ENCODE data around the gene SNX10. TPM values are rescaled to one million over a fixed set of nuclear protein-coding genes. Genes with fewer than 3 reads are reported as not detected.

The SNX10 gene
- total RNA-seq, 1 experiment from 2014 or later = 9.4 TPM

DNA sequence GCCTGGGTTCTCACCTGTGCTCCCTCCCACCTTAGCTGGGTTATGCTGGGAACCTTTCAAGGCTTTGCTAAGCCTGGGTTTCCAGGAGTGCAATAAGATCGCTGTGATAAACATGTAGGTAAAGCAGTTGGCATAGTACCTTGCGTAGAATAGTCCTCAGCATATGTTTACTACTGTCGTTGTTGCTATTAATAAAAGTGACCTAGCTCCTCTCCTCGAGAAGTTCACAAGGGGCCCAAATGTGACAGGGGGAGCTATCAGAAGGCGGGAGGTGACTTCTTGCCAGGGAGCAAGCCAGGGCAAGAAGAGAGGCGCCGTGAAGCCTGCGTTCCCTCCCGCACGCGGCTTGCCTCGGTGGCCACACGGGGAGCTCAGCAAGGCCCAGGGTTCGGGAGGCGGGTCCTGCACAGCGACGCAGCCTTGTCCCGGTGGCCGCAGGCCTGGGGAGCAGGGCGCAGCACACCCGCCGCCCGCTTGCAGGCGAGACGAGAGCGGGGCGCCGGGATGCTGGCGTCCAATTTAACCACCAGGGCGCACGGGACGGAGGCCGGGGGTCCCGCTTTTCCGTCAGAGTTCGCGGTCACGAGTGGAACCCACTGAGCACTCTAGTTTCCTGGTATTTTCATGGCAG lies 106.2 kb downstream of the SNX10 start:
- no peak overlapping the region for H3K23ac ChIP-seq (ENCODE audit: insufficient read length, low read depth, low read length)
- H3K14ac ChIP-seq (ENCODE audit: insufficient read depth, low read length) = peak overlapping the region; percentile 31; the same call in 1 of the 2 replicates
- H3K9ac ChIP-seq (ENCODE audit: extremely low read depth, insufficient read length, low read length) = no peak overlapping the region
- no peaks in the 10 kb centered on the region for H3K4me1 ChIP-seq (ENCODE audit: insufficient read depth, low read length)
- H2BK12ac ChIP-seq (ENCODE audit: insufficient read length, low read depth, low read length) = no peak overlapping the region
- peaks cover 10% of the 10 kb centered on the region for H3K23me2 ChIP-seq (ENCODE audit: insufficient read length, low read depth, low read length, poor library complexity, severe bottlenecking)
- no peak overlapping the region for H3T11ph ChIP-seq (ENCODE audit: low read length)
- no peak overlapping the region for H2AFZ ChIP-seq (ENCODE audit: low read length)
- no peaks in the 10 kb centered on the region for H3K9me3 ChIP-seq (ENCODE audit: control insufficient read depth, low read depth, low read length)
- TF ChIP-seq, protein P1, sequence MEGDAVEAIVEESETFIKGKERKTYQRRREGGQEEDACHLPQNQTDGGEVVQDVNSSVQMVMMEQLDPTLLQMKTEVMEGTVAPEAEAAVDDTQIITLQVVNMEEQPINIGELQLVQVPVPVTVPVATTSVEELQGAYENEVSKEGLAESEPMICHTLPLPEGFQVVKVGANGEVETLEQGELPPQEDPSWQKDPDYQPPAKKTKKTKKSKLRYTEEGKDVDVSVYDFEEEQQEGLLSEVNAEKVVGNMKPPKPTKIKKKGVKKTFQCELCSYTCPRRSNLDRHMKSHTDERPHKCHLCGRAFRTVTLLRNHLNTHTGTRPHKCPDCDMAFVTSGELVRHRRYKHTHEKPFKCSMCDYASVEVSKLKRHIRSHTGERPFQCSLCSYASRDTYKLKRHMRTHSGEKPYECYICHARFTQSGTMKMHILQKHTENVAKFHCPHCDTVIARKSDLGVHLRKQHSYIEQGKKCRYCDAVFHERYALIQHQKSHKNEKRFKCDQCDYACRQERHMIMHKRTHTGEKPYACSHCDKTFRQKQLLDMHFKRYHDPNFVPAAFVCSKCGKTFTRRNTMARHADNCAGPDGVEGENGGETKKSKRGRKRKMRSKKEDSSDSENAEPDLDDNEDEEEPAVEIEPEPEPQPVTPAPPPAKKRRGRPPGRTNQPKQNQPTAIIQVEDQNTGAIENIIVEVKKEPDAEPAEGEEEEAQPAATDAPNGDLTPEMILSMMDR (conservative IDR thresholded peaks at IDR 0.05) = peak; percentile 35; the same call in 1 of the 3 replicates
- H3K36me3 Mint-ChIP-seq (ENCODE audit: insufficient read depth in 1 of 3, low read depth in 3 of 3) = no peaks in the 10 kb centered on the region
- no peak overlapping the region for H4K5ac ChIP-seq (ENCODE audit: insufficient read length, low read depth, low read length)
- peak overlapping the region; percentile 74 to 91 for H3K4me3 Mint-ChIP-seq
- H3K79me1 ChIP-seq (ENCODE audit: insufficient read depth, low read depth, low read length, poor library complexity, severe bottlenecking) = no peaks in the 10 kb centered on the region
- H3K56ac ChIP-seq (ENCODE audit: insufficient read length, low read depth, low read length) = no peak overlapping the region
- H2BK5ac ChIP-seq (ENCODE audit: insufficient read length, low read length) = no peak overlapping the region
- H3K27ac ChIP-seq (ENCODE audit: insufficient read length, low read depth, low read length) = no peak overlapping the region
- H3K27me3 Mint-ChIP-seq (ENCODE audit: low read depth) = peaks cover 12% of the 10 kb centered on the region
- H2BK120ac ChIP-seq (ENCODE audit: low read depth, low read length, poor library complexity, severe bottlenecking) = no peak overlapping the region
- no peaks in the 10 kb centered on the region for H3K79me2 ChIP-seq (ENCODE audit: insufficient read depth, low read length)
- H2BK20ac ChIP-seq (ENCODE audit: low read depth, low read length, poor library complexity, severe bottlenecking) = no peak overlapping the region
- peak overlapping the region; percentile 79 for H3K4me2 ChIP-seq (ENCODE audit: insufficient read depth, insufficient read length, low read length)
- WGBS (ENCODE audit: extremely low coverage, insufficient read length, low lambda C conversion rate) = no CpG with 5 or more reads among the region's 38 CpGs
- no peak overlapping the region for H2AK5ac ChIP-seq (ENCODE audit: insufficient read length, low read length)
- no peak overlapping the region for H3K4ac ChIP-seq (ENCODE audit: low read depth, low read length)
- H4K20me1 ChIP-seq (ENCODE audit: control insufficient read depth, insufficient read depth, insufficient read length) = no peaks in the 10 kb centered on the region
- no peaks in the 10 kb centered on the region for H3K27me3 ChIP-seq (ENCODE audit: insufficient read depth, low read length)
- H4K8ac ChIP-seq (replicated peaks; ENCODE audit: insufficient read length, low read depth, low read length) = no peak overlapping the region
- no peak overlapping the region for H3K18ac ChIP-seq (ENCODE audit: insufficient read length, low read depth, low read length)
- no peak overlapping the region for H4K91ac ChIP-seq (ENCODE audit: insufficient read length, low read depth, low read length)
- H3K27ac Mint-ChIP-seq = no peak overlapping the region
- peak; percentile 73 for DNase-seq
- H2BK15ac ChIP-seq (ENCODE audit: low read depth, low read length) = no peak overlapping the region
- H3K9me3 Mint-ChIP-seq = no peaks in the 10 kb centered on the region
- peaks cover 21% of the 10 kb centered on the region in 2 experiments for H3K4me1 Mint-ChIP-seq

All from H9 (cell line).